ENCODE data around the gene BMP7. TPM values are rescaled to one million over a fixed set of nuclear protein-coding genes. Genes with fewer than 3 reads are reported as not detected.

The BMP7 gene
- total and polyA plus RNA-seq, 7 donors = under 0.01 to 5.4 (median 2.5) TPM

GRCh38 chr20:57181639-57182038 lies 84.8 kb downstream of the BMP7 start:
- intact Hi-C loops (cut with DNase I) = no loop called here

GRCh38 chr20:57180954-57181353 lies 85.5 kb downstream of the BMP7 start:
- intact Hi-C loops (cut with DNase I) = no loop called here
- no peak for DNase-seq
- TF ChIP-seq, protein P1, sequence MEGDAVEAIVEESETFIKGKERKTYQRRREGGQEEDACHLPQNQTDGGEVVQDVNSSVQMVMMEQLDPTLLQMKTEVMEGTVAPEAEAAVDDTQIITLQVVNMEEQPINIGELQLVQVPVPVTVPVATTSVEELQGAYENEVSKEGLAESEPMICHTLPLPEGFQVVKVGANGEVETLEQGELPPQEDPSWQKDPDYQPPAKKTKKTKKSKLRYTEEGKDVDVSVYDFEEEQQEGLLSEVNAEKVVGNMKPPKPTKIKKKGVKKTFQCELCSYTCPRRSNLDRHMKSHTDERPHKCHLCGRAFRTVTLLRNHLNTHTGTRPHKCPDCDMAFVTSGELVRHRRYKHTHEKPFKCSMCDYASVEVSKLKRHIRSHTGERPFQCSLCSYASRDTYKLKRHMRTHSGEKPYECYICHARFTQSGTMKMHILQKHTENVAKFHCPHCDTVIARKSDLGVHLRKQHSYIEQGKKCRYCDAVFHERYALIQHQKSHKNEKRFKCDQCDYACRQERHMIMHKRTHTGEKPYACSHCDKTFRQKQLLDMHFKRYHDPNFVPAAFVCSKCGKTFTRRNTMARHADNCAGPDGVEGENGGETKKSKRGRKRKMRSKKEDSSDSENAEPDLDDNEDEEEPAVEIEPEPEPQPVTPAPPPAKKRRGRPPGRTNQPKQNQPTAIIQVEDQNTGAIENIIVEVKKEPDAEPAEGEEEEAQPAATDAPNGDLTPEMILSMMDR (IDR thresholded peaks at IDR 0.05) = no peak
- TF ChIP-seq POLR2A (IDR thresholded peaks at IDR 0.05) (no peak), POLR2AphosphoS5 (IDR thresholded peaks at IDR 0.05) (no peak), EP300 (IDR thresholded peaks at IDR 0.05) (no peak)
- Histone ChIP-seq H3K4me1 (no peaks in the 10 kb centered on the region), H3K27ac (no peak overlapping the region), H3K27me3 (no peaks in the 10 kb centered on the region), H3K36me3 (no peaks in the 10 kb centered on the region), H3K4me3 (no peak overlapping the region), H3K9me3 (no peaks in the 10 kb centered on the region)
- 43 to 54% methylated on average over 5 of the region's 5 CpGs for WGBS, 2 donors

More at GRCh38 chr20:57181639-57182038, 84.8 kb downstream of the BMP7 start:
- Histone ChIP-seq H3K36me3 (no peaks in the 10 kb centered on the region), H3K27me3 (no peaks in the 10 kb centered on the region), H3K4me3 (no peak overlapping the region), H3K27ac (no peak overlapping the region), H3K9me3 (no peaks in the 10 kb centered on the region), H3K4me1 (no peaks in the 10 kb centered on the region)
- no peak for DNase-seq
- TF ChIP-seq, protein P1 (IDR thresholded peaks at IDR 0.05) = no peak
- TF ChIP-seq POLR2A (IDR thresholded peaks at IDR 0.05) (no peak), EP300 (IDR thresholded peaks at IDR 0.05) (no peak), POLR2AphosphoS5 (IDR thresholded peaks at IDR 0.05) (no peak)
- WGBS, 2 donors = 58 to 62% methylated on average over 7 of the region's 7 CpGs

DNA sequence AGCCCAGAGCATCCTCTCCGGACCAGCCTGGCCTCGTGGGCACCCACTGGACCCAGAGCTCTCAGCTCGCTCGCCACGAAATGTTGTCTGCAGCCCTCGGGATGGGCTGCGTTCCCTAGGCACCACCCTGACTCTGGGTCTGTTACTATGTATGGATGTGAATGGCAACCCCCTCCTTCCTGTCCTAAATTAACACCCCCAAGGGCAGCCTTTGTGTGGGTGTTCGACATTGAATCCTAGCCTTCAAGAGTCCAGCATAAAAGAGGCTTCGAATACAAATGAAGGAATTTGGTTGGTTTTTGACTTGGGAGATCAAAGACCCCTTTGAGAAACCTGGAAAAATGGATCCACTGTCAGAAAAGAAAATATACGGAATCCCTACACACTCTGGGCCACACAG lies 86.1 kb downstream of the BMP7 start:
- WGBS, 2 donors = 77 to 85% methylated on average over 10 of the region's 10 CpGs
- Histone ChIP-seq H3K4me3 (no peak overlapping the region), H3K27ac (no peak overlapping the region), H3K36me3 (no peaks in the 10 kb centered on the region), H3K4me1 (no peaks in the 10 kb centered on the region), H3K27me3 (no peaks in the 10 kb centered on the region), H3K9me3 (no peaks in the 10 kb centered on the region)
- TF ChIP-seq EP300 (IDR thresholded peaks at IDR 0.05) (no peak), POLR2A (IDR thresholded peaks at IDR 0.05) (no peak), POLR2AphosphoS5 (IDR thresholded peaks at IDR 0.05) (no peak)
- TF ChIP-seq, protein P1 (IDR thresholded peaks at IDR 0.05) = no peak
- DNase-seq = no peak
- intact Hi-C loops (cut with DNase I) = no loop called here

DNA sequence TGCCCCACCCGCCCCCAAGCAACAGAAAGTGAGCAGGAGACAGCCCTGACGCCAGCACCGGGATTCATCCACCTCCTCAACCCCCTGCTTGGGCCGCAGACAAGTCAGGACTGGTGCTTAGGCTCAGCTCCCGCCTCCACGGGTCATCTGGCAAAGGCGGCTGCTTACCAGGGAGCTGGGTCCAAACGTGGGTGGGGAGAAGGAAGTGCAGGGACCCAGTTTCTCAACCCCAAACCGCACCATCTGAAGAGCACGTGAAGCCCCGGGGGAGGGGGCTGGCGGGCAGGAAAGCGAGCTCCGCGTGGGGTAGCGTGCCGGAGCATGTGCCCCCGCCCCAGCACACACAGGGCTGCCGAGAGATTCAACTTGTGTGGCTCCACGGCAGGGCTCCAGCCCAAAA lies 87.2 kb downstream of the BMP7 start:
- Histone ChIP-seq H3K4me3 (no peak overlapping the region), H3K9me3 (no peaks in the 10 kb centered on the region), H3K4me1 (no peaks in the 10 kb centered on the region), H3K36me3 (no peaks in the 10 kb centered on the region), H3K27ac (no peak overlapping the region), H3K27me3 (no peaks in the 10 kb centered on the region)
- no peak for DNase-seq
- WGBS, 2 donors = 75 to 84% methylated on average over 20 of the region's 20 CpGs
- TF ChIP-seq, protein P1 (IDR thresholded peaks at IDR 0.05) = no peak
- intact Hi-C loops (cut with DNase I) = no loop called here

DNA sequence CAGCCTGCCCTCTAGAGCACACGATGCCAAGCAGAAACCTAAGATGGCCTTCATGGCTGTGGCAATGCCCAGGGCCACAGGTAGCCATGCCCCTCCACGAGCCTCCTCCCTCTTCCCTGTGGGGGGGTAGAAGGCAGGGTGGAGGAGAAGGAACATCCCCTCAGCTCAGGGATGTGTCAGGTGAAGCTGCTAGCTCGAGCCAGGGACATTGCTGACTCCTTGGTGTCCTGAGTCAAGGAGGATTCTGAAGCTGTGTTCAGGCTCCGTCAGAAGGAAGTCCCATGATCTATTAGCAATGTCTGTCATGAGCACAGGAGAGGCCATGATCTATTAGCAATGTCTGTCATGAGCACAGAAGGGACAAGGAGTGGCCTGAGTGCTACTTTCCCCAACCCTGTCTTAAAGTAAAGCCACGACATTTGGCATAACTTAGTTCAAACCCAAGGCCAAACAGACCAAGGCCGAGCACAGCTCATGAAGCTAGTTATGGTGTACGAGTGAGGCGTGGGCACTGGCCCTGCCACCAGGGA lies 87.8 kb downstream of the BMP7 start:
- intact Hi-C loops (cut with DNase I) = no loop called here
- no peak for DNase-seq
- no peak overlapping the region for H3K4me3 ChIP-seq
- H3K9me3 ChIP-seq = no peaks in the 10 kb centered on the region
- no peaks in the 10 kb centered on the region for H3K4me1 ChIP-seq
- H3K27me3 ChIP-seq = no peaks in the 10 kb centered on the region
- H3K27ac ChIP-seq = no peak overlapping the region
- WGBS, 2 donors = 82 to 88% methylated on average over 8 of the region's 8 CpGs
- H3K36me3 ChIP-seq = no peaks in the 10 kb centered on the region
- no peak for TF ChIP-seq EP300 (IDR thresholded peaks at IDR 0.05)
- TF ChIP-seq, protein P1 (IDR thresholded peaks at IDR 0.05) = no peak
- TF ChIP-seq POLR2A (IDR thresholded peaks at IDR 0.05) = no peak
- no peak for TF ChIP-seq POLR2AphosphoS5 (IDR thresholded peaks at IDR 0.05)

Data from sigmoid colon (tissue), 7 donors.